Neural cell (in vitro differentiated cells): ENCODE data around the gene NDUFC1. TPM values are rescaled to one million over a fixed set of nuclear protein-coding genes. Genes with fewer than 3 reads are reported as not detected.

Experiments used
- H2AFZ ChIP-seq: fragments of 200-600, 300-800 bp; sonication (generic), shearing (Covaris generic); 2 replicates; pipeline ENCODE4 v1.6.0; 2014; ENCODE audit warnings: low read depth, mild to moderate bottlenecking, antibody characterized with exemption, low read length, moderate library complexity
- H3F3A ChIP-seq: fragments of 200-600 bp; shearing (Covaris generic); 2 replicates; pipeline ENCODE4 v1.6.1; 2016; ENCODE audit warnings: mild to moderate bottlenecking, moderate library complexity, mixed read lengths, antibody characterized with exemption, low read length; ENCODE audit not compliant: insufficient read depth, poor library complexity, severe bottlenecking
- H3K27ac ChIP-seq: fragments of 200-600, 300-800 bp; sonication (generic), shearing (Covaris generic); 2 replicates; pipeline ENCODE4 v1.5.1; 2014; ENCODE audit warnings: mild to moderate bottlenecking, low read length, moderate library complexity
- H3K27me3 ChIP-seq: fragments of 300-800, 200-600 bp; sonication (generic), shearing (Covaris generic); 2 replicates; pipeline ENCODE4 v1.6.0; 2014; ENCODE audit warnings: mild to moderate bottlenecking, low read depth, low read length, moderate library complexity; ENCODE audit not compliant: insufficient read depth
- H3K36me3 ChIP-seq: fragments of 300-800, 200-600 bp; sonication (generic), shearing (Covaris generic); 2 replicates; pipeline ENCODE4 v1.5.1; 2014; ENCODE audit warnings: mild to moderate bottlenecking, antibody characterized with exemption, low read length, moderate library complexity; ENCODE audit not compliant: insufficient read depth
- H3K4me2 ChIP-seq: fragments of 300-800, 200-600 bp; sonication (generic), shearing (Covaris generic); 2 replicates; pipeline ENCODE4 v1.6.0; 2014; ENCODE audit warnings: mild to moderate bottlenecking, low read length
- H3K4me3 ChIP-seq: fragments of 300-800, 200-600 bp; sonication (generic), shearing (Covaris generic); 2 replicates; pipeline ENCODE4 v1.5.1; 2014; ENCODE audit warnings: mild to moderate bottlenecking, low read length, moderate library complexity
- H3K79me2 ChIP-seq: fragments of 200-600 bp; shearing (Covaris generic); replicated peaks from 2 replicates; pipeline ENCODE4 v1.6.0; 2014; ENCODE audit warnings: mild to moderate bottlenecking, low read length, moderate library complexity; ENCODE audit not compliant: insufficient read depth
- H3K9ac ChIP-seq: fragments of 300-800, 200-600 bp; sonication (generic), shearing (Covaris generic); 2 replicates; pipeline ENCODE4 v1.6.1; 2016; ENCODE audit warnings: mild to moderate bottlenecking, low read length, mixed read lengths
- H3K9me2 ChIP-seq: fragments of 200-600 bp; shearing (Covaris generic); 2 replicates; pipeline ENCODE4 v1.6.1; 2016; ENCODE audit warnings: mild to moderate bottlenecking, low read length, mixed read lengths; ENCODE audit not compliant: insufficient read depth
- H3K9me3 ChIP-seq: fragments of 200-600, 300-800 bp; sonication (generic), shearing (Covaris generic); 2 replicates; pipeline ENCODE4 v1.6.1; 2016; ENCODE audit warnings: mild to moderate bottlenecking, mixed run types, low read length, moderate library complexity, mixed read lengths
- H4K20me1 ChIP-seq: fragments of 200-600 bp; shearing (Covaris generic); 2 replicates; pipeline ENCODE4 v1.6.1; 2016; ENCODE audit warnings: mild to moderate bottlenecking, mixed run types; ENCODE audit not compliant: insufficient read depth
- CTCF ChIP-seq: fragments of 450-650 bp; IDR thresholded peaks from 2 replicates; pipeline ENCODE4 v1.5.1; 2014; ENCODE audit warnings: antibody characterized with exemption, mild to moderate bottlenecking, moderate library complexity; ENCODE audit not compliant: poor library complexity, severe bottlenecking
- EP300 ChIP-seq: fragments of 450-650 bp; conservative IDR thresholded peaks from 2 replicates; pipeline ENCODE4 v1.6.1; 2014; ENCODE audit warnings: antibody characterized with exemption, mild to moderate bottlenecking, moderate library complexity; ENCODE audit not compliant: poor library complexity, severe bottlenecking
- EZH2 ChIP-seq: fragments of 200-600, 300-800 bp; shearing (Covaris generic), sonication (generic); IDR thresholded peaks from 2 replicates; pipeline ENCODE4 v1.6.1; 2014; ENCODE audit warnings: antibody characterized with exemption, low read length, borderline replicate concordance, mild to moderate bottlenecking; ENCODE audit not compliant: insufficient read depth, poor library complexity, severe bottlenecking
- MXI1 ChIP-seq: fragments of 450-650 bp; conservative IDR thresholded peaks from 2 replicates; pipeline ENCODE4 v1.6.1; 2014; ENCODE audit warnings: antibody characterized with exemption, mild to moderate bottlenecking; ENCODE audit not compliant: poor library complexity, severe bottlenecking
- POLR2AphosphoS5 ChIP-seq: IDR thresholded peaks from 2 replicates; pipeline ENCODE4 v1.6.1; 2012
- RAD21 ChIP-seq: fragments of 450-650 bp; conservative IDR thresholded peaks from 2 replicates; pipeline ENCODE4 v1.6.1; 2014; ENCODE audit warnings: antibody characterized with exemption, mild to moderate bottlenecking, moderate library complexity
- REST ChIP-seq: IDR thresholded peaks from 2 replicates; pipeline ENCODE4 v1.6.1; 2012; ENCODE audit warnings: borderline replicate concordance
- SMC3 ChIP-seq: fragments of 450-650 bp; conservative IDR thresholded peaks from 2 replicates; pipeline ENCODE4 v1.6.1; 2014; ENCODE audit warnings: antibody characterized with exemption, mild to moderate bottlenecking, moderate library complexity; ENCODE audit not compliant: poor library complexity
- TAF1 ChIP-seq: IDR thresholded peaks from 2 replicates; pipeline ENCODE4 v1.6.1; 2012; ENCODE audit warnings: low read depth
- polyA plus RNA-seq: library from polyadenylated mRNA; depleted of rRNA; stranded (reverse); fragments of >200 nt; gene quantifications from 2 replicates; pipeline ENCODE4 v1.2.3, GENCODE V29; 2014

The NDUFC1 gene
- polyA plus RNA-seq, 1 donor from 2014 or later, result 102 TPM

GRCh38 chr4:139295206-139295941, 6.9 kb downstream of the NDUFC1 start:
- Histone ChIP-seq H3K27me3 (no peaks in the 10 kb centered on the region), H3K9me2 (no peaks in the 10 kb centered on the region), H3K4me3 (peak overlapping the region; percentile 86), H3K9ac (peak overlapping the region; percentile 80), H3K27ac (peak overlapping the region; percentile 48), H4K20me1 (no peaks in the 10 kb centered on the region), H3K4me2 (peak overlapping the region; percentile 69), H3K36me3 (no peaks in the 10 kb centered on the region), H3K79me2 (peaks cover 18% of the 10 kb centered on the region), H3F3A (no peaks in the 10 kb centered on the region), H2AFZ (peak overlapping the region; percentile 92), H3K9me3 (no peaks in the 10 kb centered on the region)
- TF ChIP-seq CTCF, result peak; percentile 95
- peak; percentile 92 for TF ChIP-seq SMC3
- TF ChIP-seq REST, result peak; percentile 83
- TF ChIP-seq TAF1, result peak; percentile 68
- TF ChIP-seq POLR2AphosphoS5, result peak; percentile 81
- no peak for TF ChIP-seq EP300
- peak; percentile 69 for TF ChIP-seq MXI1
- TF ChIP-seq RAD21, result peak; percentile 82
- TF ChIP-seq EZH2, result no peak

- Histone ChIP-seq H3K79me2 (no peaks in the 10 kb centered on the region), H3K27me3 (peaks cover 1% of the 10 kb centered on the region), H4K20me1 (no peaks in the 10 kb centered on the region), H3K27ac (no peak overlapping the region), H3K9ac (no peak overlapping the region), H3K36me3 (peaks cover 3% of the 10 kb centered on the region), H3K4me3 (no peak overlapping the region), H3F3A (no peaks in the 10 kb centered on the region), H3K9me2 (no peaks in the 10 kb centered on the region), H3K9me3 (no peaks in the 10 kb centered on the region), H2AFZ (no peak overlapping the region), H3K4me2 (no peak overlapping the region)
- TF ChIP-seq EZH2 (no peak), SMC3 (no peak), EP300 (no peak), TAF1 (no peak), REST (no peak), POLR2AphosphoS5 (no peak), RAD21 (no peak), MXI1 (no peak), CTCF (no peak)
Measured at GRCh38 chr4:139286186-139286698, 16.0 kb downstream of the NDUFC1 start.
